AG09309 (cell line): Measurements from ENCODE around the gene RECK.
A peak's percentile ranks its signal among the peaks of the same experiment; 100 is the strongest.

ENCODE experiments used
- DNase-seq: peaks from one replicate; pipeline ENCODE4 v3.0.0-alpha.2; 2010; ENCODE audit warnings: low read depth
- H3K4me3 ChIP-seq: 2 replicates; pipeline ENCODE4 v1.5.1; 2011; ENCODE audit warnings: mild to moderate bottlenecking, low read depth, low read length, moderate library complexity; ENCODE audit not compliant: control insufficient read depth
- TF ChIP-seq, protein P1 (sequence below): IDR thresholded peaks from 2 replicates; pipeline ENCODE4 v1.5.1; 2011; ENCODE audit warnings: mild to moderate bottlenecking, low read depth, low read length, inconsistent platforms; ENCODE audit not compliant: insufficient read depth, control insufficient read depth; ENCODE audit errors: missing control alignments

RECK gene

GRCh38 chr9:35998333-35998732, 38.4 kb upstream of the RECK start:
- DNase-seq, result no peak
- TF ChIP-seq, protein P1, sequence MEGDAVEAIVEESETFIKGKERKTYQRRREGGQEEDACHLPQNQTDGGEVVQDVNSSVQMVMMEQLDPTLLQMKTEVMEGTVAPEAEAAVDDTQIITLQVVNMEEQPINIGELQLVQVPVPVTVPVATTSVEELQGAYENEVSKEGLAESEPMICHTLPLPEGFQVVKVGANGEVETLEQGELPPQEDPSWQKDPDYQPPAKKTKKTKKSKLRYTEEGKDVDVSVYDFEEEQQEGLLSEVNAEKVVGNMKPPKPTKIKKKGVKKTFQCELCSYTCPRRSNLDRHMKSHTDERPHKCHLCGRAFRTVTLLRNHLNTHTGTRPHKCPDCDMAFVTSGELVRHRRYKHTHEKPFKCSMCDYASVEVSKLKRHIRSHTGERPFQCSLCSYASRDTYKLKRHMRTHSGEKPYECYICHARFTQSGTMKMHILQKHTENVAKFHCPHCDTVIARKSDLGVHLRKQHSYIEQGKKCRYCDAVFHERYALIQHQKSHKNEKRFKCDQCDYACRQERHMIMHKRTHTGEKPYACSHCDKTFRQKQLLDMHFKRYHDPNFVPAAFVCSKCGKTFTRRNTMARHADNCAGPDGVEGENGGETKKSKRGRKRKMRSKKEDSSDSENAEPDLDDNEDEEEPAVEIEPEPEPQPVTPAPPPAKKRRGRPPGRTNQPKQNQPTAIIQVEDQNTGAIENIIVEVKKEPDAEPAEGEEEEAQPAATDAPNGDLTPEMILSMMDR, result no peak

GRCh38 chr9:36005891-36006290, 30.8 kb upstream of the RECK start:
- H3K4me3 ChIP-seq, result no peak overlapping the region
- TF ChIP-seq, protein P1, result no peak
- no peak for DNase-seq

More at GRCh38 chr9:35998333-35998732, 38.4 kb upstream of the RECK start:
- no peak overlapping the region for H3K4me3 ChIP-seq

- no peak for DNase-seq
- no peak overlapping the region for H3K4me3 ChIP-seq
- TF ChIP-seq, protein P1, result no peak
Measured at GRCh38 chr9:36006549-36007315, 30.0 kb upstream of the RECK start.

GRCh38 chr9:36007316-36007708, 29.4 kb upstream of the RECK start:
- DNase-seq, result no peak
- TF ChIP-seq, protein P1, result no peak
- no peak overlapping the region for H3K4me3 ChIP-seq

GRCh38 chr9:36007852-36008251, 28.9 kb upstream of the RECK start:
- TF ChIP-seq, protein P1, result no peak
- no peak overlapping the region for H3K4me3 ChIP-seq
- no peak for DNase-seq

- DNase-seq, result no peak
- H3K4me3 ChIP-seq, result no peak overlapping the region
- TF ChIP-seq, protein P1, result peak; percentile 100
Measured at GRCh38 chr9:36008774-36009300, 27.9 kb upstream of the RECK start.
